ENCODE data around the gene HOXA3.

Gene HOXA3

DNA sequence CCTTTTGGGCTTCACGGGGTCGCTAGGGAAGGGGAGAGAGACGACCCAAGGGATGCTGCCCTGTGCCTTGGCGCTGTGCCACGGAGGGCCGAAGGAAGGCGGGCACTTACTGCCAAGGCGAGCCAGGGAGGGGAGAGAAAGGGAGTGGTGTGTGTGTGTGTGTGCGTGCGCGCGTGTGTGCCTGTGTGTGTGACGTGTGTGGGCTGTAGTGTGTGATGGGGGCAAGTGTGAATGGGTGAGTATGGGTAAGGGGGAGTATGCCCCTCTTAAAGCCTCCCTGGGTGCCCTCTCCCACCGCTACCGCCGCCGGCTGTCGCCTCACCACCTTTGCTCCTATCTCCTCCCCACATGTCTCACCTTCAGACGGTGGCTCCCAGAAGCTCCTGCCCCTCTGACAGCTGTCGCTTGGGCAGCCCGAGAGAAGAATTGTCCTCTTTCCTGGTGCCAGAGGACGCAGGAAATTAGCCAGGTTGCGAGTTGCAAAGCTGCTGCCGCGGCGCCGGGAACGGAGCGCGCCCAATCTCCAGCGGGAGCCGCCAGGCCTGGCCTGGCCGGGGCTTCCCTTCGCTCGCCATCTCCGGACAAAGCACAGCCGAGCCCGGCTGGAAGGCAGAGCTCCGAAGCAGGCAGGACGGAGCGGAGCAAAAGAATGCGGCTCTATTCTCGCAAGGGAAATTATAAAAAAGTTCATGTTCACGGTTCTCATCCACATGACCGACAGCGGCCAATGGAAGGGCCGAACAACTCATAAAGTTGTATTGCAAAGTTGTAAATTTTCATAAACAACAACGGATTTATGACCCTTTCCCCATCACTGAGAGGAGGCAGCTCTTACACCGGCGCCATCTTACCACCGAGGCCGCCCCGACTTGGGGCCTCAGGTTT is at the start of gene HOXA3:
Gene HOXA3, minus strand, starts transcription at position 653 of the 885 bp plus-strand sequence. CDS start 41,943 bp downstream, outside the sequence.
- peak; percentile 53 for DNase-seq

DNA sequence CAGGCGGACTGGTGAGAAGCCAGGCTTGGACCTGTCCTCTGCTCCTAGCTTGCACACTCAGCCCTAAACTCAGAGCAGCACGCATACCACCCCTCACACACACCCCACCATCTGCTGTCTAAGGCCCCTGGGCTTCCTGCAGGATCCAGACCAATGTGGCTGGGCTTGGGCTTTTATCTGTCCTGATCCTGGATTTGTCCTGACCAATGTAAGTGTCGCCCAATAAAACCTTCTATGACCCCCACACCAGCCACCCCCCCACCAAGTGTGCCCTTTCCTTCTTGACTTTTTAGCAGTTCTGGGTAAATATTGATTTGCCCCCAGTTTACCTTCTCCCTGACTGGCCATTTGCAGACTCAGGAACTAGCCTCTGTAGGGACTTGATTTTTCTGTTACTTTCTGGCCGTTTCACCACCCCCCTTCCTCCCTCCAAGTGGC is 49.2 kb upstream of the HOXA3 start:
- no peak for DNase-seq

DNA sequence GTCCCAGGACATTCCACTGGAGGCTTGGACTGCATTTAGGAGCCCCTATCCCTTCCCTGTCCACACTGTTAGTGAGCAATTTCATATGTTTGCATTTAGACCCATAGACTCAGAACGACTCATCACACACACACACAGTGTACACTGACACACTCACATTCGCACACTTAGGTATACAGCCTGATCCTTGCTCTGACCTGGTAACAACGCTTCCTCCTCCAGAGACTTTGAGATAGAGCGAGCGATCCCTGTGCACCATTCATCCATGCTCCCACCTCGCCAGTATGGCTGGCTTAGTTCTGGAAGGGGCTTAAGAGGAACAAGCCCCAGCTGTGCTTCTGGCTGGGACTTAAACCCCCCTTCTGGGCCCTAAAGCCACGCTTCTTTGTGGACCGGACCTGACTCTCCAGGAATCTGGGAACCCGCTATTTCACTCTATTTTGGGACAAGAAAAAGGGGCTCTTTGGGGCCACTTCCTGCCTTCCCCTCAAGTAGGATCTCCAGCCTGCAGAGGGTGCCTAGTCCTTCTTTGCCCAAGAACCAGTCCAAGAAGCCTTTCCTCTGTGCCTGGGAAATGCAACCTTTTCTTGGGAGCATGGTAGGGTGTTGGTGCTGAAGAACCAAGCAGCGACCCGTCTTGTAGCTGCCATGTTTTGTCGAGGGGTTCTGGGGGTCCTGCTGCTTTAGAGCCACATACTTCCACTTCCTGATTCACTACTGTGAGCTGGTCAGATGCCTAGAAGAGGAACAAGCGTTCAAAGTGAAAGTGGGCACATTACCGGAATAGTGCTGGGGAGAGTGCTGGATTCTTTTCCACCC is 48.6 kb upstream of the HOXA3 start:
- no peak for DNase-seq

DNA sequence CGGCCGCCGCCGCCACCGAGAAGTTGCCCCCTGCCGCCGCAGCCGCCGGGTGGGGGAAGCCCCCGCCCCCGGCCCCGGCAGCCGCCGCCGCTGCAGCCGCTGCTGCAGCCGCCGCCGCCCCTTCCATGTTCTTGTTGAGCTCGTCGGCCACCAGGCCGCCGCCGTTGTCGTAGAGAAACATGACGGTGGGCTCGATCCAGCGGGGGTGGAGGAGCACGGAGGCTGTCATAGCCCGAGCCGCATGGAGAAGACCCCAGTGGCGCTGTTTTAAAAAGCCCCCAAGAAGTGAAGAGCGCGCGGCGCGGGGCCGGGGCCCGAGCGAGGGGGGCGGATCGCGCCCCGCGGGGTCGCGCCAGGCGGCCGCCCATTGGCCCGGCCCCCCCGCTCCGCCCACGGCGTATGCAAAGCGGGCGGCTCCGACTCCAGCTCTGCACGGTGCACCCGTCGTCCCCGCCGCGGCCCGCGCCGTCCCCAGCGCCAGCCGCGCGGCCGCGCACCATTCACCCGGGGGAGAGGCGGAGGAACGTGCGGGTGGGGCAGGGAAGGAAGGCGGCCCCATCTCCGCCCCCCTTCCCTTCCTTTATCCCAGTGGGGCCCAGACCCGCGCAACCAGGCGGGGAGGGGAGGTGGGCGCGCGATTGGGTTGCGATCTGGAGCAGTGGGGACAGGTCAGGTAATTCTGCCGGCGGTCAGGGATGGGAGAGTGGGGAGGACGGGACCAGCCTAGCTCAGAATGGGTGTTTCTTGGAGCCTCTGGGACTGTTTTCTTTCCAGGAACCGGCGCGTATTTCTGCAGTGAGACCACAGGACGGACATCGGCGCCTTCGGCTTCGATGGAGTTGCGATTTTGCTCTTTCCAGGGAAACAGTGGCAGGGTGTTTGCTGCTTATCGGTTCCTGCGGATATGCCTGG is 47.7 kb upstream of the HOXA3 start, which contains the start of gene HOXA13:
Gene HOXA13, minus strand, starts transcription at position 243 of the 912 bp plus-strand sequence. Its CDS starts 14 bp downstream, at position 229.
- no peak for DNase-seq

DNA sequence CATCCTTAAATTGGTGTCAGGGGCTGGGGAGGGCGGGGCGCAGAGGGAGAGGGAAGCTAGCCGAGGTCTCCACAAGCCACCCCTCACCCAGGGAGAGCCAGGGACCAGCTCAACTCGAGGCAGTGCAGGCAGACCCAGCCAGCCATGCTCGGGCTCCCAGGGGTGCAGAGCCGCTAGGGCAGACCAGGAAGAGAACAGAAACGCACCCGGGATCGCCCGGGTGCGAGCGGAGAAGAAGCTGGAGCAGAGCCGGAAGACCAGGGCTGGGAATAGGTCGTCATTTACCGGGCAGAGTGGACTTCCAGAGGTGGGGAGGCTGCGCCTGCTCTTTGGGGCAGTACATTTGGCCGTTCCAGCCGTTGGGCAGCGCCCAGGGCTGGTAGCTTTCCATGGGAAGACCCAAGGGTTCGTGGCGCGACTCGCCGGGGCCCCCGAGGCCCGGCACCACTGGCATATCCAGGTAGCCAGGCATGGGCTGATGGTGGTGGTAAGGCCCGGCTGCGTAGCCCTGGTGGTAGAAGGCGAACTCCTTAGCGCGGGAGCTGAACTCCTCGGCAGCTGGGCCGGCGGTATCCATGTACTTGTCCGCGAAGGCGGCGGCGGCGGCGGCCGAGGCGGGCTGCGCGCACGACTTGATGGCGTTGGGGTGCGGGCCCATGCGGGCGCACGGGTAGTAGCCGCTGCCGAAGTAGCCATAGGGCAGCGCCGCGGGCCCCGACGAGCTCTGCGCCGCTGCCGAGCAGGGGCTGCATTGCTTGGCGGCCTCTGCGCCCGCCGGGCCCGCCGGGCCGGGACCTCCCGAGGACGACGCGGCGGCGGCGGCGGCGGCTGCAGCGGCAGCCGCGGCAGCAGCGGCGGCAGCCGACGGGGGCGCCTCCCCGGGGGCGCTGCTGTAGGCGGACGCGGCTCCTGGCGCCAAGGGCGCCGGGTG is 46.8 kb upstream of the HOXA3 start:
- no peak for DNase-seq

DNA sequence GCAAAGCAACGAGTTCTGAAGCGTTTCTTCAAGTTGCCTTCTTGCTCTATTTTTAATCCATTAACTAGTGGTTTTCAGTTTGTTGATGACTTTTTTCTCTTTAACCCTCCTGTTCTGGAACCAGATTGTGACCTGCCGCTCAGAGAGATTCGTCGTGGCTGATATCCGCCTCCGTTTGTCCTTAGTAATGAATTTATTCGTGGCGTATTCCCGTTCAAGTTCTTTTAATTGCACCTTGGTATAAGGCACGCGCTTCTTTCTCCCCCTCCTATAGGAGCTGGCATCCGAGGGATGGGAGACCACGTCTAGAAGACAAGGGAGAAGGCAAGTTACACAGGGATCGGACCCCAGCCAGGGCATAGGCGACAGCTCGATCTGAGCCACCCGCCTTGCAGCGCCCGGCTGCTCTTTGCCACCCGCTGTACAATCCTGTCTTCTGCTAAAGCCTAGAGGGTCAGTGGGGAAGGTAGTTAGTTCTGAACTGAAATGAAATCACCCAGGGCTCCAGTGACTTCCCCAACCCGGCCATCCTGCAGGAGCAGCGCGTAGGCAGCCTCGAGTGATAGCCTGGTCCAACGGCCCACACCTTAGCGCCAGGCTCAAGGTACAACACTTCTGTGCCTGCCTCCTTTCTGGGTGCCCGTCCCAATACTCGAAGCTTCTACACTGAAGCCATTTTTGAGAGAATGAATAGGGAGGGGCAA is 45.9 kb upstream of the HOXA3 start:
- DNase-seq: no peak

DNA sequence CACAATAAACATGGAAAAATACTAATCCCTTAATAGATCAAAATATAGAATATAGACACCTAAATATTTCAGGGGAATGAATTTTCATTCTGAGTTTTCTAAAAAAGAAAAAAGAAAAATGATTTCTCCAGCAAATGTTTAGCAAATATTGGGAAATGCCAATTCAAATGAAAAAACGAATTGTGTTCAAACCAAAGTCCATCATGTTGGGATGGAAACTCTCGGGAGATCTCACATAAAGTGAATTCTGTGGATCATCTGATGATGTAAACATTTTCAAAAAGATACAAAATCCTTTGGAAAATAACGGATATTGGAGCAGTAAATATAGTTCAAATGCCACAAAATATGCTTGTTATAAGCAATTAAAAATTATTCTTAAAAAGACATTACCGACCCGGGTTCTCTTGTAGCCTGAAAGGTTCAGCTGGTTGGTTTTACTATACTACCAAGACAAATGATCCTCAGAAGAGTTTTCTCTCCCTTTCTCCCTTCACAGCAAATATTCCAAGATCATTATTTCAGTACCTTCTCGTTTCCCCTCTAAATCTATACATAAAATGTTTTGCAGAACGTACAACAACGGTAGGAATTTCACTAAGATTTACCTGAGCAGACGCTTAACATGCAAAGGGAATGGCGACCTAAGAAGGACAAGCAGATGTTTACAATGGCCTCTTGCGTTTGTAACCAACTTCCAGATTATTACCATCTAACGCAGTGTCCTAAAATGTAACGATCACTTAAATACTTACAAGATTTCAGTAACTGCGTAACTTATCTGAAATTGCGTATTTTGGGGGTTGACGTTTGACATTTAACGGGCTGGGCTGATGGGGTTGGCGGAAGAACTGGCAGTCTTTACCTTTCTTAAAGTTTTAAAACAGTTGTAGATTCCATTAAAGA is 45.0 kb upstream of the HOXA3 start:
- DNase-seq: no peak

DNA sequence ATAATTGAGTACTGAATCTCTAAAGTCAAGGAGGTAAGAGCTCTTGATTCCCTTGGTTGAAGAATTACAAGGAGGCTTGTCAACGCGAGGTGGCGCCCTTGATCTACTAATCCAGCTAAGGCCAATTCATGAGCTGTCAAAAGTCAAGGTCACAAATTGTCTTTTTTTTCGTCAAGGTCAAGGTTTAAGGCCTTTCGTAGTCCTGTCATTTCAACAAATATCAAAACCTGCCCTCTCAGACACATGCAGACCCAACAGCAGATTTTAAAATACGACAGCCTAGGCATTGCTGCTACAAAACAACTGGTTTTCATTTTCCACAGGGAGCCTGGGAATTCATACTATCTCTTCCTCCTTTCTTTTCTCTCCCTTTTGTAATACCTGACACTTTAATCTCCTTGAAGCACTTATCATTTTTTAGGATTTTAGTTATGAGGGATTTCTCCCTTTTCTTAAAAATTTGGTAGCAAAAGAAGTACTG is 43.9 kb upstream of the HOXA3 start:
- peak; percentile 57 for DNase-seq

DNA sequence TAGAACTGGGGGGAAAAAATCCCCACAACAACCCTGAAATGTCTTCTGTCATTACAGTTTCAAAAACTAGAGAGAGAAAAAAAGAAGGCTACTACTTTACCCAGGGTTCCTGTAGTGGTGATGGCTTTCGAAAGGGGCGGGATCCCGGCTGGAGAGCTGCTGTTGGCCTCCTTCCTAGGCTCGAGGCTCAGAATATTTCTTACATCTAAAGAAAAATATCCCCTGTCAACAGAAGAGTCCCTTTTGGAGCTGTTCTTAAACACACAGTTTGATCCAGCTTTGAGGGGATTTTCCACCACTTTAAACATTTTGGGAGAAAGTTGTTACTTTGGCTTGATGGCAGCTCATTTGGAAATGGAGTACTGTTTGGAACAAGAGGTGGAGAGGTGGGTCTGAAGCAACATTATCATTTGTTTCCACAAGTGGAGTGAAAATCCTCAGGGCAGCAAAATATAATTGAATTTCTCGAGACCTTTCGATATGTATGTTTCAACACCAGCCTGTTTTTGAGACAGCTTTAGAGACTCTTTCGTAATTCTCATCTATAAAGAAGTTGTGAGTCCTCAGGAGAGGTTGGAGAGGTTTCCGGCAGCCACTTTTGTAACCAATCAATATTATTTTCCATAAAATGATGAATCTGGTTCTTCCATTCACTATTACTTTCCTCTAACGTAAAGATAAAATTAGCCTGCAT is 42.5 kb upstream of the HOXA3 start:
- no peak for DNase-seq

DNA sequence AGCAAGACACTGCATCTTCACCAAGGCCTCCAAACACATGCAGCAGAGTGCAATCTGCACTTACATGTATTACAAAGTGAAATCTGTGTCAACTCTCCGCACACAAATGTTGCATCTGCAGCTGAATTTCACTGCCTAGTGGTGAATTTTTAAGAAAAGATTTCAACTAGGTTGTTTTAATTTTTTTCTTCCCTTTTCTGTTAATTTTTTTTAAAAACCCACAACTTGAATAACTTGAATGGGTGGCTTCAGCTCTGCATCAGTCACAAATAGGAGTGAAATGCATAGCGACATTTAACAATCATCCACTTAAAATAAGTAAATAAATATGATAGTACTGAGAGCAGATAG is 41.6 kb upstream of the HOXA3 start:
- DNase-seq: no peak

DNA sequence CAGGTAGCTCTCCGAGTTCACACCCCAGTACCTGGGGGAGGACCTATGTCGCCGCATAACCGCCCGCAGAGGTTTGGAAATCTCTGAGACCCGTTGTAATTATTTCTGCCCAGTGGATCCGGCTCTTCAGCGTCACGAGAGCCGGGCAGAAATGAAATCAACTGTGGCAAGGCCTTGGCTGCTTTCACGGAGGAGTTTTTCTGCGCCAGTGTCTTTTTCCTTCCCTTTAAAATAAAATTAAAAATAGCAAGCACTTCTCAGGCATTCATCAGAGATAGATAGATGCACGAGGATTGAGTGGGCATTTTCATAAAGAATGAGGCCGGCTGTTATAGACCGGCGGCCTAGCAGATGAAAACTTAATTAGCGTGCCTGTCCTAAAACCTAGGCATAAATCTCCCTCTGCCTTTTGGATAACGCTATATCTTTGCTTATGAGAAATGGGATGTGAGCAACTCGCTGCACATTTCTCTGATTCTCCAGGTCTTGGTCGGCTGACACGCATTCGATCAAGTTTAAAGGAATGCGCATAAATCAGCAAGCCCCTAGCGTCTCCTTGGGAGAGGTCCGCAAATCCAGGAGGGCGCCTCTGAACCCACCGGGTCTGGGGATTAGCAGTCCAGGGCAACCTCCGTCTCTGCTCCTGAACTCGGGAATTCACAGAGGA is 41.1 kb upstream of the HOXA3 start:
- DNase-seq: no peak

DNA sequence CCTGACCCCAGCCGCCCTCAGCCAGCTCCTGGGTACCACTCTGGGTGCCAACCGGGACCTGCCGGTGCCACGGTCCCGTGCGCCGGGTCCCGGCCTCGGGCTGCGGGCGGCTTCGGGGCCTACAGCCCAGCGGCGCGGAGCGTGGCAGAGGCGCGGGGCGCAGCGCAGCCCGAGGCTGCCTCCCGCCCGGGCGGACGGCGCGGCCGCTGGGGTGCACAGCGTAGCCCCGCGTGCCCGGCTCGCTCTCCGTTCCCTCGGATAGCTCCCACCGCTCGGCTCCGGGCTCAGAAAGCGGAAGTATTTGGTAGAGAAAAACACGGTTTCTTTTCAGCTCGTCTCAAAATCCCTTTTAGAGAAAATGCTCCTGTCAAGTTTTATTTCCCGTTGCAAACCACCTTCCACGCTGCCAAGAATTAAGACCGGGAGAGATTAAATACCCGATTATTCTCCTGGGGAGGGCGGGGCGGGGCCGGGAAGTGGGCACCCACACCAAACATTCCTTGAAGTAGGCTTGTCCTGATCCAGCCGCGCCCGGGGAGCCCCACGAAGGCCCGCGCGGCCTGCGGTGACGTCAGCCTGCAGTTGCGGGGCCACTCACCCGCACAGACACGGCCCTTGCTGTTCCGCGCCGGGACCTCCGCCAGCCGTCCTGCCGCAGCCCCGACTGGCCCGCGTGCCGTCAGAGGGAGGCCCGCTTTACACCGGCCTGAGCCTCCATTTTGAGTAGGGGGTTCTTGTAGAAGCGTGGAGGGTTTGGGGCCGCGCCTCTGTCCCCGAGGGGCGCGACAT is 40.4 kb upstream of the HOXA3 start:
- no peak for DNase-seq

DNA sequence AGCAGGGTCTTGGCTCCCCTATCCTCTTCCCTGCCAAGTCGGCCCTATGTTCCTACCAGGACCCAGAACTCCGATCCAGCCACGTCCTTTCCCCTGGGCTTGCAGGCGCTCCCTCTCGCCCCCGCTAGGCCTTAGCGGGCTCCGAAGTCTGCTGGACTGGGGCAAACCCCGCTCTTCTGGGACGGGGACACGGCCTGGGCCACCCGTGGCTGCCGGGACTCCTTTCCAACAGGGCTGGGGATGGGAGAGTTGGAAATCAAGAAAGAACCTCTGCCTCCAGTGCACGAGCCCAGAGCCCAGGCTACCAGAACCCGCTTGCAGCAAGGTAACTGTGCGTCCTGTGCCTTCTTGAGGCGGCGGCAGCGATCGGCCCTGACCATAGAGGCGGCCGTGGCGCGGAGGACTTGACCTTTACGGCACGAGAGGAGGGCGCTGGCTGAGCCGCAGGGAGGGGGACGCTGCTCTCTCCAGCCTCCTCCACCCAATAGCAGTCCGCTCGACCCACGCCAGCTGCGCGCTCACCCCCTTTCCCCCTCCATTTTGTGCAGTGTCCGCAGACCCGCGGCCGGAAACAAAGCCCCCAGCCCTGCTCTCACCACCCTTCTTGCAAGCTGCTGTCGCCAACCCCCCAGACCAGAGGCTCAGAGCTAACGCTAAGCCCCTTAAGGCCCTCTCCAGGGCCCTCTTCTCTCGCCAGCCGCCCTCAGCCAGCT is 39.6 kb upstream of the HOXA3 start:
- DNase-seq: no peak

DNA sequence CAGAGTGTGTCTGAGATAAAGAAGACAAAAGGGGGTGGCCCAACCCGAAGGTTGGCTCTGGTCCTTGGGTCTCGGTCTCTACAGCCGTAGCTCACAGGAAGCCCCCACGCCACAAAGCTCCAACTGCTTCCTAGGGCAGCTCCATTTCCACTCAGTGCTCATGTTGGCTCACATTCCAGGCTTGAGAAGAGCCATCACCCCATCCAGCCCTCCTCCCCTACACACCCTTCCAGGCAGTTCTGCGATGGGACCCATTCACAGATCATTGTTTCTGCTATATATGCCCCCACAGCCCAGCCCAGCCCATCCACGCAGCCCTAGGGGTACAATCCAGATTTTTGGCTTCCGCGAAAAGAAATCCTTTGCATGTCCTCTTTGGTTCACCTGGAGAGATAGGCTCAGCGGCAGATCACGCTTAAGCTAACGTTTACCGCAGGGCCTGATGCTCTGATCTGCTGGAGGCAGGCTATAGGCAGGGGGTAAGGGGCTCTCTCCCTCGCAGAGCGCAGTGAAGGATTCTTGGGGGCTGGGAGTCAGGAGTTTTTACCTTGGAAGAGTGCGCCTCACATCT is 38.9 kb upstream of the HOXA3 start:
- DNase-seq: no peak

DNA sequence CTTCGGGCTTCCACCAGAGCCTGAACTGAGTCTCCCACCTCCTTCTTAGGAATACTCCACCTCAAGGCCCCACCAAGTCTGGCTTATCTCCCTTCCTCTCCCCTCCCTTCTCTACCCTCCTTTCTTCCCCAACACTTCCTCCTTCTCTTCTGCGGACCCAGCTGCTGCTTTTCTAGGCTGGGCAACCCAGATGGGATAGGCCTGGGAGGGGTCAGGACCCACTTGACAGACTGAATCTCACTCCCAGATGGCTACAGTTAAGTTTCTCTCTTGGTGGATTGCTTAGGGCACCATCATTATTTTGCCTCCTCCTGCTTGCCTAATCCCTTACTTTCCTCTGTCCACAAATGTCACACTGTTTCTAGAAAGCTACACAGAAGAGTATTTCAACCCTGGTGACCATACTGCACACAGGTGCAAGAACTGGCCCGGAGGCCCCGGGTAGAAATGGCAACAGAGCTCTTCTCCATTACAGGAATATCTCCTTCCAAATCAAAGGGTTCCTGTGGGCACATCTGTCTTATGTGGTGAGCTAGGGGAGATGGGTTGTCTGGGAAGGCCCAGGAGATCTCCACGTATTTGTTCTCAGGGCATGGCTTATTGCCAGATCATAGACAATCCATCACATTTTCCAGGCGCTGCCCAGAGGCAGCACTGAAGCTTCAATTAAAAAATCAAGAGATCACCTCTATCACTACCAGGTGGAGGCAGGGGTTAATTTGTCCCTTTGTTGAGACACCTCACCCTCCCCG is 37.8 kb upstream of the HOXA3 start:
- DNase-seq: no peak
